RWPE1 (cell line): Measurements from ENCODE around the gene DOCK1.

ENCODE experiments used
- CTCF ChIA-PET: fragments of 350-600 bp; sonication (Branson Sonifier 250); formaldehyde crosslinking; extraction: SDS; loops from one replicate; lab custom pipeline; 2021; lab: Yijun Ruan, JAX
- POLR2A ChIA-PET: fragments of 400-600 bp; formaldehyde crosslinking; extraction: SDS; loops from one replicate; lab custom pipeline; 2020; ENCODE audit warnings: antibody characterized with exemption; ENCODE audit not compliant: low non-redundant PET; lab: Yijun Ruan, JAX
- DNase-seq: peaks from one replicate; pipeline ENCODE4 v3.0.0; 2012; ENCODE audit warnings: low spot score
- H3K27ac ChIP-seq: fragments of 450-650 bp; 2 replicates; pipeline ENCODE4 v1.5.1; 2017
- CTCF ChIP-seq: fragments of 450-650 bp; conservative IDR thresholded peaks from 2 replicates; pipeline ENCODE4 v1.5.1; 2017; ENCODE audit warnings: low read depth, mild to moderate bottlenecking

The DOCK1 gene

DNA sequence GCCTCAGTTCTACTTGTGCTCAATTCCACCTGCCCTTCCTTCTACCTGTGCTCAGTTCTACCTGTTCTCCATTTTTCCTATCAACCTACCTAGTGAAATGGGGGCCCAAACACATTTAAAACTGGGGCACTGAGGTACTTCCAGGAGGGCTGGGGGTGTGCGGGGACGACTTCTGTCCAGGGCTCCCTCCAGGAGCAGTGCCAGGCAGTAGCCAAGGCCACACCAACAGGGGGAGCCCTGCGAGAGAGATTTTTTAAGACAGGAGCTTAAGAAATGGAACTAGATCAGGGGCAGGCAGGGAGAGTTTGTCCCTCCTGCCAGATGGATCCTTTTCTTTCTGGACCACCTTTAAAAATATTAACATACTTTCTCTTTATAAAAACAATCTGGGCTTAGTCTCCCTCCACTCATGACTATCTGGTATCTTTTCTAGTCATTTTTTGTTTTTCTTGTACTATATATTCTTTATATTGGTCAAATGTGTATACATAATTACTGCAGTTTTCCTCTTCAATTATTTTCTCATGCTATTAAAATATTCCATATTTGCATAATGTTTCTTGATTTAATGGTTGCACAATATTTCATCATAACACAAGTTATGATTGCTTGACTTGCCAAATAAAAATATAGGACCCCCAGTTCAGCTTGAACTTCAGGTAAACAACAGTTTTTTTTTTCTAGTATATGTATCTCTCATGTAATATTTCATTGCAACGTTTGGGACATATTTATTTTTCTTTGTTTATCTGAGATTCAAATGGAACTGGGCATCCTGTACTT, 338.5 kb downstream of the DOCK1 start:
- CTCF ChIA-PET: interaction anchor here (0.7 to 1.3 kb wide), 2 partner anchors 89 to 108 kb away, joined by 3 to 4 read pairs; no protein-coding TSS in a partner anchor
- peak; percentile 21 for TF ChIP-seq CTCF
- POLR2A ChIA-PET: no interaction called here
- no peak overlapping the region for H3K27ac ChIP-seq
- DNase-seq: peak; percentile 51

DNA sequence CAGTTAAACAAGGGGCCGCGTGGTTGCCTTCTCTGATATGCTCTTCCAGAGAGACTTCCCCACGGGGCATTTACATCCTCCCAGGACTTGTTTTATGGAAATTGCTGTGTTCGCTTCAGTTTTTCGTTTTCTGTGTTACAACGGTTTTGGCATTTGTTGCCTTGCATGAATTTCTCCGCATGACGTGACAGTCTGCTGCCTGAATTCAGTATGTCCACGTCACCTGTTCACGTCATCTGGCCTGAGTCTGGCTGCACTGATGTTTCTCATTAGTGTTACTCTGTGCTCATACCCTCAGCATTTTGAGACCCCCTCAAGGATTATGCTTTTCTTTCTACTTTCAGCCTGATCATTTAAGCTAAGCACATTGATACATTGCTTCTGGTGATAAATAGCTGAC, 340.2 kb downstream of the DOCK1 start:
- no peak overlapping the region for H3K27ac ChIP-seq
- no peak for DNase-seq
- TF ChIP-seq CTCF: no peak
- ChIA-PET CTCF (no interaction called here), POLR2A (no interaction called here)

- no peak for DNase-seq
- ChIA-PET POLR2A (no interaction called here), CTCF (no interaction called here)
- no peak for TF ChIP-seq CTCF
- no peak overlapping the region for H3K27ac ChIP-seq
Measured at GRCh38 chr10:127250031-127250430, 344.8 kb downstream of the DOCK1 start.

- ChIA-PET CTCF (no interaction called here), POLR2A (no interaction called here)
- TF ChIP-seq CTCF: no peak
- no peak overlapping the region for H3K27ac ChIP-seq
- no peak for DNase-seq
Measured at GRCh38 chr10:127252818-127253217, 347.6 kb downstream of the DOCK1 start.

DNA sequence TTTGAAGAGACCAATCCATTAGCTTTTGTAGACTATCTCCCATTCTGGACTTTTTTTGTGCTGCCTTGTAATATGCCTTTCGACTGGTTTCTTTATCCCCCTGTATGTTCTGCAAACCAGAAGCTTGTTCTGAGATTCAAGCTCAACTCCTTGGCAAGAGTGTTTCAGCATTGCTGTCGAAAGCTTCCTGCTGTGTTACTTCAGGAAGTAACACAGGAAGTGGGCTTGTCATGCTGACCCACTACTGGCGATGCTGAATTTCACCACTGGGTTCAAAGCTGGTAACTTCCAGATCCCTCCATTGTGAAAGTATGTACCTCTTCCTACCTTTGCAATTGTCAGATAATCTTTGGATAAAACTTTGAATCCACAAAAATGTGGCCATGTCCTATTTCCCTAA, 349.0 kb downstream of the DOCK1 start:
- TF ChIP-seq CTCF: no peak
- H3K27ac ChIP-seq: no peak overlapping the region
- CTCF ChIA-PET: interaction anchor here (0.6 kb wide), 1 partner anchor 212 kb away, joined by 3 read pairs; no protein-coding TSS in a partner anchor
- DNase-seq: no peak
- POLR2A ChIA-PET: no interaction called here

DNA sequence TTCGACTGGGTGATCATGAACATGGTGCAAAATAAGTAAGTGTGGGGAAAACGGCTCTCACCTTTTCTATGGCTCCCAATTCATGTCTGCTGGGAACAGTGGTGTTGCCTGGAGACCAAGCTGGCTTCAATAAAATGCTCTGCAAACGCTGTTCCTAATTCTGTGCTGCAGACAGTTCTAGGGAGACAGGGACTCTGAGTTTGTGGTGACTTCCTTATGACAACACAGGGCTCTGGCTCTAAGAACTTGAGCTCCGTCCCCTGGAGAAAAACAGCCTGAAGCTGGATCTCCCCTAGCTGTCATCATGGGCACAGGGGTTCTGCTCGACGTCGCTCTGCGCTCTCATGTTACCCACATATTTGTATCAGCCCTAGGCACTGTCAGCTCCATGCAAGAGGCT, 352.2 kb downstream of the DOCK1 start:
- H3K27ac ChIP-seq: no peak overlapping the region
- POLR2A ChIA-PET: no interaction called here
- no peak for TF ChIP-seq CTCF
- no peak for DNase-seq
- CTCF ChIA-PET: no interaction called here
